Astrocyte (in vitro differentiated cells and primary cell): ENCODE results near the gene ASAP2. TPM values are rescaled to one million over a fixed set of nuclear protein-coding genes. Genes with fewer than 3 reads are reported as not detected.

Experiments used
- DNase-seq: peaks from one replicate; pipeline ENCODE4 v3.0.0-alpha.2; 2010; ENCODE audit warnings: low read depth
- FAIRE-seq: peaks from 2 replicates; lab custom pipeline; 2011; peaks lifted over from hg19 to GRCh38; lab: Jason Lieb, UNC
- H2AFZ ChIP-seq: 2 replicates; pipeline ENCODE4 v1.6.0; 2012; ENCODE audit warnings: low read depth, low read length, inconsistent platforms
- H3K27ac ChIP-seq: 2 replicates; pipeline ENCODE4 v1.5.1; 2011; ENCODE audit warnings: low read depth, low read length, inconsistent platforms
- H3K27me3 ChIP-seq: 2 replicates; pipeline ENCODE4 v1.6.0; 2011; ENCODE audit warnings: low read length, inconsistent platforms; ENCODE audit not compliant: insufficient read depth
- H3K36me3 ChIP-seq: 2 replicates; pipeline ENCODE4 v1.5.1; 2011; ENCODE audit warnings: low read length, inconsistent platforms; ENCODE audit not compliant: insufficient read depth
- H3K4me1 ChIP-seq: 2 replicates; pipeline ENCODE4 v1.5.1; 2011; ENCODE audit warnings: low read length, inconsistent platforms; ENCODE audit not compliant: insufficient read depth
- H3K4me2 ChIP-seq: 2 replicates; pipeline ENCODE4 v1.6.0; 2012; ENCODE audit warnings: low read length, inconsistent platforms
- H3K4me3 ChIP-seq: 2 replicates; pipeline ENCODE4 v1.5.1; 2011; ENCODE audit warnings: low read depth, mild to moderate bottlenecking, low read length, inconsistent platforms; ENCODE audit not compliant: insufficient read depth
- H3K79me2 ChIP-seq: 2 replicates; pipeline ENCODE4 v1.6.0; 2012; ENCODE audit warnings: mild to moderate bottlenecking, low read length, inconsistent platforms; ENCODE audit not compliant: insufficient read depth
- H3K9ac ChIP-seq: 2 replicates; pipeline ENCODE4 v1.6.0; 2012; ENCODE audit warnings: mild to moderate bottlenecking, low read length, inconsistent platforms
- H3K9me3 ChIP-seq: 2 replicates; pipeline ENCODE4 v1.5.1; 2012; ENCODE audit warnings: low read depth, mild to moderate bottlenecking, low read length, inconsistent platforms; ENCODE audit not compliant: insufficient read depth
- H4K20me1 ChIP-seq: 2 replicates; pipeline ENCODE4 v1.6.0; 2012; ENCODE audit warnings: low read length, inconsistent platforms; ENCODE audit not compliant: insufficient read depth
- H3K27ac Mint-ChIP-seq: one replicate; pipeline ENCODE4 v1.8.0; 2021; ENCODE audit warnings: mild to moderate bottlenecking, mixed read lengths; ENCODE audit not compliant: unreplicated experiment
- H3K27me3 Mint-ChIP-seq: one replicate; pipeline ENCODE4 v1.8.0; 2021; ENCODE audit warnings: low read depth, mixed read lengths; ENCODE audit not compliant: unreplicated experiment
- H3K36me3 Mint-ChIP-seq: one replicate; pipeline ENCODE4 v1.8.0; 2021; ENCODE audit warnings: low read depth, mixed read lengths; ENCODE audit not compliant: unreplicated experiment
- H3K4me1 Mint-ChIP-seq: one replicate; pipeline ENCODE4 v1.8.0; 2021; ENCODE audit warnings: low read depth, mixed read lengths; ENCODE audit not compliant: unreplicated experiment
- H3K4me3 Mint-ChIP-seq: one replicate; pipeline ENCODE4 v1.8.0; 2021; ENCODE audit warnings: mild to moderate bottlenecking, moderate library complexity, mixed read lengths; ENCODE audit not compliant: unreplicated experiment
- H3K9me3 Mint-ChIP-seq: one replicate; pipeline ENCODE4 v1.8.0; 2021; ENCODE audit warnings: mild to moderate bottlenecking, mixed read lengths; ENCODE audit not compliant: unreplicated experiment
- EZH2 ChIP-seq: IDR thresholded peaks from 2 replicates; pipeline ENCODE4 v1.6.1; 2012; ENCODE audit warnings: mild to moderate bottlenecking, low read length, inconsistent platforms; ENCODE audit not compliant: insufficient read depth
- total RNA-seq: library from RNA; stranded (reverse); gene quantifications from 2 replicates; pipeline ENCODE4 v1.2.1, GENCODE V29; 2021
- TF ChIP-seq, protein P1 (sequence below): IDR thresholded peaks from 2 replicates; pipeline ENCODE4 v1.5.1; 2011; ENCODE audit warnings: low read depth, mild to moderate bottlenecking, inconsistent platforms, low read length, moderate library complexity; ENCODE audit not compliant: insufficient read depth

The ASAP2 gene
- total RNA-seq, 1 donor from 2014 or later, result 62.6 TPM

DNA sequence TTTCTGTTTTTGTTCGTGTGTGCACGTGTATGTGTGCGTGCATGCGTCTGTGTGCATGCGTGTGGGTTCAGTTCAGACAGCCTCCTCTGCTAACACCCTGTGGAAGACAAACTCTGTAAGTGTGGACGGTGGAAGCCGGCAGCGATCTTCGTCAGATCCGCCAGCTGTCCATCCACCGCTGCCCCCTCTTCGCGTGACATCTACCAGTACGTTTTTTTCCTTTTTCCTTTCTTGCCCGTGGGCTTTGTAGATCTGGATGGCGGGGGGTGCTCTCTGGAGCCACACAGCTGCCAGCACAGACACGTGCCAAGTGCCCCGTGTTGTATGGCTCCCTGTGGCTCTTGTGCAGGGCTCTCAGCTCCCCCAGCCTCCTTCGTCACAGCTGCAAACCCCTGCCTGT lies 184.4 kb downstream of the ASAP2 start:
- Histone ChIP-seq H3K36me3 (peaks cover 27% of the 10 kb centered on the region), H3K9ac (no peak overlapping the region), H3K4me1 (peaks cover 12% of the 10 kb centered on the region), H3K4me3 (no peak overlapping the region), H4K20me1 (peaks cover 4% of the 10 kb centered on the region), H3K79me2 (no peaks in the 10 kb centered on the region), H3K27me3 (no peaks in the 10 kb centered on the region), H3K27ac (no peak overlapping the region), H3K9me3 (no peaks in the 10 kb centered on the region), H2AFZ (no peak overlapping the region), H3K4me2 (no peak overlapping the region)
- no peaks in the 10 kb centered on the region for H3K27me3 Mint-ChIP-seq
- no peak for FAIRE-seq
- peaks cover 41% of the 10 kb centered on the region for H3K36me3 Mint-ChIP-seq
- TF ChIP-seq, protein P1, sequence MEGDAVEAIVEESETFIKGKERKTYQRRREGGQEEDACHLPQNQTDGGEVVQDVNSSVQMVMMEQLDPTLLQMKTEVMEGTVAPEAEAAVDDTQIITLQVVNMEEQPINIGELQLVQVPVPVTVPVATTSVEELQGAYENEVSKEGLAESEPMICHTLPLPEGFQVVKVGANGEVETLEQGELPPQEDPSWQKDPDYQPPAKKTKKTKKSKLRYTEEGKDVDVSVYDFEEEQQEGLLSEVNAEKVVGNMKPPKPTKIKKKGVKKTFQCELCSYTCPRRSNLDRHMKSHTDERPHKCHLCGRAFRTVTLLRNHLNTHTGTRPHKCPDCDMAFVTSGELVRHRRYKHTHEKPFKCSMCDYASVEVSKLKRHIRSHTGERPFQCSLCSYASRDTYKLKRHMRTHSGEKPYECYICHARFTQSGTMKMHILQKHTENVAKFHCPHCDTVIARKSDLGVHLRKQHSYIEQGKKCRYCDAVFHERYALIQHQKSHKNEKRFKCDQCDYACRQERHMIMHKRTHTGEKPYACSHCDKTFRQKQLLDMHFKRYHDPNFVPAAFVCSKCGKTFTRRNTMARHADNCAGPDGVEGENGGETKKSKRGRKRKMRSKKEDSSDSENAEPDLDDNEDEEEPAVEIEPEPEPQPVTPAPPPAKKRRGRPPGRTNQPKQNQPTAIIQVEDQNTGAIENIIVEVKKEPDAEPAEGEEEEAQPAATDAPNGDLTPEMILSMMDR, result no peak
- TF ChIP-seq EZH2, result no peak
- peaks cover 1% of the 10 kb centered on the region for H3K9me3 Mint-ChIP-seq
- H3K4me1 Mint-ChIP-seq, result peaks cover 19% of the 10 kb centered on the region
- H3K27ac Mint-ChIP-seq, result no peak overlapping the region
- no peak for DNase-seq
- H3K4me3 Mint-ChIP-seq, result no peak overlapping the region

- no peak overlapping the region for H3K27ac ChIP-seq
- Mint-ChIP-seq H3K27ac (no peak overlapping the region), H3K36me3 (peaks cover 40% of the 10 kb centered on the region), H3K4me3 (no peak overlapping the region), H3K4me1 (peaks cover 9% of the 10 kb centered on the region), H3K9me3 (peaks cover 1% of the 10 kb centered on the region), H3K27me3 (no peaks in the 10 kb centered on the region)
- no peaks in the 10 kb centered on the region for H4K20me1 ChIP-seq
- no peak for TF ChIP-seq EZH2
- TF ChIP-seq, protein P1, result no peak
- H3K79me2 ChIP-seq, result no peaks in the 10 kb centered on the region
- DNase-seq (no peak), FAIRE-seq (no peak)
- H3K4me2 ChIP-seq, result no peak overlapping the region
- peaks cover 7% of the 10 kb centered on the region for H3K4me1 ChIP-seq
- no peaks in the 10 kb centered on the region for H3K9me3 ChIP-seq
- no peaks in the 10 kb centered on the region for H3K27me3 ChIP-seq
- H3K9ac ChIP-seq, result peak overlapping the region; percentile 31
- H2AFZ ChIP-seq, result no peak overlapping the region
- H3K4me3 ChIP-seq, result no peak overlapping the region
- H3K36me3 ChIP-seq, result peaks cover 34% of the 10 kb centered on the region
Observed at GRCh38 chr2:9391961-9392720, 185.5 kb downstream of the ASAP2 start.
